Measurements from ENCODE around the gene KAZN.

The KAZN gene

GRCh38 chr1:14897997-14898645, 299.6 kb downstream of the KAZN start:
- DNase-seq: no peak

DNA sequence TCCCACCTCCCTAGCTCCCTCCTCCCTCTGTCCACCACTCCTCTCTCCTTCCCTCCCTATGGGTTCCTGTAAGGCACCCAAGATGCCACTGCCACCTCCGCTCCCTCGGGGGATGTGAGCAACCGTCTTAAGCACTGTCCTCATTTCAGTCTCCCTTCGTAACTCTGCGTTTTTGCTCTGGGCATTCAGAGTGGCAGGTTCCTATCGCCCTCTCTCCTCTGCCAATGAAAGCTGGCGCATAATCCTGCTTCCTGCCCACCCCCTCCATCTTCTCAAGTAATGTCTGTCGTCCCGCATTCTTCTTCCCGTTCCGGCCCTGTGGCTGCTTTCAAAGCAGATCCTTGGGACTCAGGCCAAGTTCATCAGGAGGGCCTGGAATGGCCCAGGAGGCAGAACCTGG, 301.2 kb downstream of the KAZN start:
- no peak for DNase-seq

DNA sequence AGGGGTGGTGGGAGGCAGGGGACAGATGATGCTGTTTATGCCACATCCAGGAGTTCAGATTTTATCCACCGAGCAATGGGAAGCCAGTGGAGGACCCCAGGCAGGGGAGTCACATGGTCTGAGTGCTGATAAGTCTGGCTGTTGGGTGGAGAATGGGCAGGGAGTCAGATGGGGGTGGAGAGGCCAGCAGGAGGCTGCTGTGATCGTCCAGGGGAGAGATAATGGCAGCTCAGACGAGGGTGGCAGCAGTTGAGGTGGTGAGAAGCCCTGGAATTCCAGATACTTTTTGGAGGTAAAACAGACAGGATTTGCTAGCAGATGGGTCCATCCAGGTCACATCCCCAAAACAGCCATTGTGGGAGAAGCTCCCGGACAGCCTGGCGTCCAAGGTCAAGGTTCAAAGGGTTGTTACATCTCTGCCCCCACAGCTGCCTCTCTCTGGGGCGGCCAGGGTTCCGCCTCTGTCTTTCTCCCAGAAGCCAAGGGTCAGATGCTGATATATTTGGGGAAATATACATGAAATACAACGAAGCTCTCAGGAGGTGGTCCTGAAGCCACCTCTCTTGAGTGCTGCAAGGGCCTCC, 303.0 kb downstream of the KAZN start:
- no peak for DNase-seq

- DNase-seq: no peak
Measured at GRCh38 chr1:14903922-14904321, 305.4 kb downstream of the KAZN start.

DNA sequence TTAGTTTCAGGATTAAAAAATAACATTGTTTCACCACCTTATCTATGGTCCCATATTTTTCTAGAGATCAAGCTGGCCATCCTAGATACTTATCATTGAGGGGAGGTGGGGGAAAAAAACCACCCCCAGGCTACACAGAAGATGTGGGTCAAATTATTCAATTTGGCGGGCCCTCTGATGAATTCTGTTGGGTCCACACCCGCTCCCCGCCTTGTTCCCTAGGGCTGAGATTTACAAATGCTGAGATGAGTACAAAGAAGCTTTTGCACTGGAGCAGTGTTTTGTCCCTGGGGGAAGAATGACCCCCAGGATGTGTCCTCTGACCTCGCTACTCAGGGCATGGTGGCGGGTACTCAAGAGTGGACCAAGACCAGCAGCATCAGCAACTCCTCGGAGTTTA, 308.2 kb downstream of the KAZN start:
- DNase-seq: no peak

- no peak for DNase-seq
Measured at GRCh38 chr1:14907416-14907815, 308.9 kb downstream of the KAZN start.

DNA sequence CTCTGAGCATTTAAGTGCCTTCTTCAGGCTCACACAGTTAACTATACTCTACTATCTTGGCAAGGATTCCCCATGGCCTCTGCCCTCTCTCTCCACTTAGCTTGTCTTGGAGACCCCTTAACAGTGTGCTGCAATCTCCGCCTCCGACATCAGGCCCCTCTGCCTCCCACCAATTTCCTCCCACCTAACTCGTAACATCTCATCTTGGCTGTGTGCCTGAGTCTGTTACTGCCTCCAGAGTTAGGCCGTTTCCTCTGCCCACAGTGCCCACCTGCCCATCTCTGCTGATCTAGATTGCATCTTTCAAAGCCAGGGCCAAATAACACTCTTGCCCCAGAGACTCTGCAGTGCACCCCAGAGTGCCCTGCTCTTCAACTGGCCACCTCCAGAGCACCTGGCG, 310.8 kb downstream of the KAZN start:
- no peak for DNase-seq

DNA sequence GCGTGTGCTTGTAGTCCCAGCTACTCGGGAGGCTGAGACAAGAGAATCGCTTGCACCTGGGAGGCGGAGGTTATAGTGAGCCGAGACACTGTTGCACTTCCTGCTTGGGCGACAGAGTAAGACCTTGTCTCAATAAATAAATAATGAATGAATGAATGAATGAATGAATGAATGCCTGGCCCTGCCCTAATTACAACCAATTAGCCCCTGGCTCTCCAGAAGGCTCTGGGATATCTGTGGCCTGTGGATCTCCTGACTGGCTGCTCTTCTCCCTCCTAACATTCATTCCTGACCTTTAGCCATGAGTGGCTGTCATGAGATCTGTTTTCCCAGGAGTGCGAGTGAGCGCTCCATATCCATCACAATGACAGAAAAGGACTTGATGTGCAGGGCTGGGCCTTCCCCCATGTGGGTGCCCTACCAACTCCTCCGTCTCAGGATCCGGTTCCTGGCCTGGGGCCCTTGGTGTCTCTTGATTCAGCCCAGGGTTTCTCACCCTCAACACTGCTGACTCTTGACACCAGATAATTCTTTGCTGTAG, 311.5 kb downstream of the KAZN start:
- no peak for DNase-seq

- no peak for DNase-seq
Measured at GRCh38 chr1:14910984-14911721, 312.7 kb downstream of the KAZN start.

GRCh38 chr1:14912839-14913481, 314.5 kb downstream of the KAZN start:
- DNase-seq: no peak

- peak; percentile 93 for DNase-seq
Measured at GRCh38 chr1:14913482-14914177, 315.1 kb downstream of the KAZN start.

GRCh38 chr1:14914351-14914988, 316.0 kb downstream of the KAZN start:
- DNase-seq: no peak

GRCh38 chr1:14915356-14916054, 317.0 kb downstream of the KAZN start:
- peak; percentile 30 for DNase-seq

DNA sequence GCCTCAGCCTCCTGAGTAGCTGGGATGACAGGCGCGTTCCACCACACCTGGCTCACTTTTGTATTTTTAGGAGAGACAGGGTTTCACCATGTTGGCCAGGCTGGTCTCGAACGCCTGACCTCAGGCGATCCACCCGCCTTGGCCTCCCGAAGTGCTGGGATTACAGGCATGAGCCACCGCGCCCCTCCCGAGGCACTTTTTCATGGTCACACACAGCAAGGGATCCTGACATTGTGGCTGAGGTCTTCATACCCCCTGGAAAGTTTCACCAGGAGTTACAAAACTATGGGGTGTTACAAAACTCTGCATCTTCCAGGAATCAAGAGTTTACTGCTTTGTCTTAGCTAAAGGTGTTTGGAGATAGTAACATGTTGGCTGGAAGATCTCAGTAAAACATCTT, 320.8 kb downstream of the KAZN start:
- no peak for DNase-seq

DNA sequence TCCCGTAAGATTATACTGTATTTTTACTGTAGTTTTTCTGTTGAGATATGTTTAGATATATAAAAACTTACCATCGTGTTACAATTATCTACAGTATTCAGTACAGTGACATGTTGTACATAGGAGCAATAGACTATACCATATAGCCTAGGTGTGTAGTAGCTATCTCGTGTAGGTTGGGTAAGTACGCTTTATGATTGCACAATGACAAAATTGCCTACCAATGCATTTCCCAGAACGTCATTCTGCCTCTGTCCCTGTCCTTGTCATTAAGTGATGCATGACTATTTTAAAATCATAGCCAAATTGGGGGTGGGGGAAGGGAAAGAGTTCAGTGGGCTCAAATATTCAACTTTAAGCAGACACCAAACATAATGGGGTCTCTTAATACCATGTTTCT, 321.3 kb downstream of the KAZN start:
- DNase-seq: no peak

DNA sequence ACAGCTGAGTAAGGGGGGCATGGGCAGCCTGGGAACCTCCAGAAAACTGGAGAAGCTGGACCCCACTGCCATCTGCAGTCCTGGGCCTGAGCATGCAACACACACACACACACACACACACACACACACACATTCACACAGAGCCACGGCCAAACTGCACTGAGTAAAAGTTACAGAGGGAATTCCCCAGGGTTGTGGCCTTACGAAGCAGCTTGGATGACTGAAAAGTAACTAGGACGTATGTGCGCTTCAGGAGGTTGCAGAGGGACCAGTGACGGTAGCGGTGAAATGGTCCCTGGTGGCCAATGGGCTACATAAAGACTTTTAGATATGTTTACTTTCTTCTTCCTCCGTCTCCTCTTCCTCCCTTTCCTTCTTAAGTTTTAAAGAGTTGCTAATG, 322.6 kb downstream of the KAZN start:
- DNase-seq: no peak

DNA sequence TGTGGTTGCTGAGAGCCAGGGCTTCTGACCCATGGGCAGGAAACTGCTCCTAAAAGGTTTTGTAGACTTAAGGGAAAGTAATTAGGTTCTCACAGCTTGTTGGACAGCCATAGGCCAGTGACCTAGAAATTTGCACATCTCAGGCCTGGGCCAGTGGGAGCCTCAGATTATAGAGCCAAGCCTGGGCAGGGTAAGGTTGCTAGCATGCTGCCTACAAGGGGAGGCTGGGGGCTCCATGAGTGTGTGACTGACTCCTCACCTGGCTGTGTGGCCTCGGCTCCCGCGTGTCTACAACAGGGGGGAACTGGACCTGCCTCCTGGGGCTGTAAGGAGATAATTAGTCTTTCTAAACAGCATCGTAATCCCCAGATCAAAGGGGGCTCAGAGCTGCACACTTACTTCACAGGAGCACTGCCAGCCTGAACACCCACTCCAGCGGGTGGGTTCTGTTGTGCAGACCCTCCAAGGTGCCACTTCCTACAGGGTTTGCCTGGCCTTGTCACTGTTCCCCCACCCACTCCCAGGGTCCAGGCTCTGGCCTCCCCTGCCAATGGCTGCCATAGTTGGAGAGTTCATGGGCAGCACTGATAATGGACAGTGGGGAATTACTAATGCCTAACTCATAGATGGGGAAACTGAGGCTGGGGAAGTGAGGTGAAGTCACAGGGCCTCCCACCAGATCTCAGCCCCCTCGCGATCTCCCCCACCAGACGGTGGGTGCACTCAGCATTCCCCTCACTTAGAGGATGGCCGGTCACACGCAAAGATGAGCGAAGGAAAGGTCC, 324.6 kb downstream of the KAZN start:
- no peak for DNase-seq

DNA sequence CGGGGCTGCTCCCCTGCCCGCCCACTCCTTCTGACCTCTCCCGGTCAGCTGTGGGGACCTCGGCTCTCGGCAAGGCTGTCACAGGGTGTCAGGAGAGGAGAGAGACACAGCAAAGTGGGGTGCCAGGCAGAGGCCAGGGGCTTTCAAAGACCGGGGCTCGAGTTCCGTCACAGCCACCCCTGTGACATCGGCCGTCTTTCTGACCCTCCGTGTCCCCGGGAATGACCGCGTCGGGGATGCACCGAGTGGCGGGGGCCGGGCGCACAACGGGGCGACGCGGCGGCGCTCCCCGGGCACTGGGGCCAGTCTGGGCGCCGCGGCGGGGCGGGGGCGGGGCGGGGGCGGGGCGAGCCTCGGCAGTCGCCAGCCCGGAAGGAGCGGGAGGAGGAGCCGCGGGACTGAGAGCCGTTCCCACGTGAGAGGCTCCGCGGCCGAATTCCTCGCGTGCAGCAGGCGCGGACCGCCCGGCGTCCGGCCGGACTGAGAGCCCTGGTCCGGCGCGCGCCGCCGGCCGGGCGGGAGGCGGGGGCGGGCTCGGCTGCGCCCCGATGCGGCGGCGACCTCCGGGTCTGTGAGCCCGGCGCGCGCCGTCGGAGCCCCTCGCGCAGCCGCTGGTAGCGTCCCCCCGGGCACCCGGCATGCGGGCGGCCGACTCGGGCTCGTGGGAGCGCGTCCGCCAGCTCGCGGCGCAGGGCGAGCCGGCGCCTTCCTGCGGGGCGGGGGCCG, 325.4 kb downstream of the KAZN start:
- no peak for DNase-seq

DNA sequence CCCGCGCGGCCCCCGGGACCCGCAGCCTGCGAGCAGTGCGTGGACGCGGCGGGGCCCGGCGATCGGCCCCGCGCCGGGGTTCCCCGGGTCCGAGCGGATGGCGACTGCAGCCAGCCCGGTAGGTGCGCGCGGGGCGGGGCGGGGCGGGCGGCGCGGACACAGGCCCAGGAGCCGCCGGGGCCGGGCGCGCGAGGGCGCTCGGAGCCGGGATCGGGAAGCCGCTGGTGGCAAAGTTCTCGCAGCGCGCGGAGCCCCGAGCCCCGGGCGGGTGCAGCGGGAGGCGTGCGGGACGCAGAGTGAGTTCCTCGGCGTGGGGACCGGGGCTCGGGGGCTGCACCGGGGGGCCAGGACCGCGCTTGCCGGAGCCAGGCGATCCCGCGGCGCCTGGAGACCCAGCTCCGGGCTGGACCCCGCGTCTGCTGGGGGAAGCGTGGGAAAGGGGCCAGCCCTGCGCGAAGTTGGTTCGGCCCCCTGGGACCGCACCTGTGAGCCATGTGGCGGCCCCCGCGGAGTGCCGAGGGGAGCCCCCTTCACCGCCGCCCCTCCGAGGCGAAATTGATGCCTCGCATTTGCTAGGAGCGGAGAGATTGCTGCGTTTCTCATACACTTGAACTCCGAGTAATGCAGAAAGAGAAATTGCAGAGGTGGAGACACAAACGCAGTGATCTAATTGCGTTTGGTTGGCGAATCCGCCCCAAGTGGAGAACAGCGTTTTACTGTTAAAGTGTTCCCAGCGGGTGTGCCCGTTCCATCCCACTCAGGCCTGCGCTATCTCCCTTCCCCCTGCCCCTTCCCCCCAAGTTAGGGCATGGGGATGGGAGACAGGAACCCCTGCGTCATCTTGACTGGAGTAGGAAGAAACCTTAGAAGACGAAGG, 326.2 kb downstream of the KAZN start:
- no peak for DNase-seq

Measured in NCI-H1105 (cell line).